Activated naive CD8-positive, alpha-beta T cell treated with anti-CD3 and anti-CD28 coated beads, Interleukin-2, amount 50 U/mL, for 24 hours (primary cell): ENCODE measurements around the gene HELZ.
"Not testable (repeated sequence)": the region's sequence is repeated elsewhere in the genome, so short reads cannot be mapped to it uniquely, and the experiment has no call there.

Experiments
- ATAC-seq: fragments of 150-1000 bp; cut with Tn5 transposase; one replicate; pipeline ENCODE4 v1.10.0; 2021
- DNase-seq: peaks from one replicate; pipeline ENCODE4 v3.0.0; 2021
- H3K27ac Mint-ChIP-seq: one replicate; pipeline ENCODE4 v1.8.0; 2021; ENCODE audit warnings: mild to moderate bottlenecking, mixed read lengths
- H3K27me3 Mint-ChIP-seq: one replicate; pipeline ENCODE4 v1.8.0; 2021; ENCODE audit warnings: mixed read lengths
- H3K36me3 Mint-ChIP-seq: one replicate; pipeline ENCODE4 v1.8.0; 2021; ENCODE audit warnings: low read depth, mixed read lengths
- H3K4me1 Mint-ChIP-seq: one replicate; pipeline ENCODE4 v1.8.0; 2021; ENCODE audit warnings: mixed read lengths
- H3K4me3 Mint-ChIP-seq: one replicate; pipeline ENCODE4 v1.8.0; 2021; ENCODE audit warnings: mild to moderate bottlenecking, moderate library complexity, mixed read lengths
- H3K9me3 Mint-ChIP-seq: one replicate; pipeline ENCODE4 v1.8.0; 2021; ENCODE audit warnings: mixed read lengths

HELZ gene

DNA sequence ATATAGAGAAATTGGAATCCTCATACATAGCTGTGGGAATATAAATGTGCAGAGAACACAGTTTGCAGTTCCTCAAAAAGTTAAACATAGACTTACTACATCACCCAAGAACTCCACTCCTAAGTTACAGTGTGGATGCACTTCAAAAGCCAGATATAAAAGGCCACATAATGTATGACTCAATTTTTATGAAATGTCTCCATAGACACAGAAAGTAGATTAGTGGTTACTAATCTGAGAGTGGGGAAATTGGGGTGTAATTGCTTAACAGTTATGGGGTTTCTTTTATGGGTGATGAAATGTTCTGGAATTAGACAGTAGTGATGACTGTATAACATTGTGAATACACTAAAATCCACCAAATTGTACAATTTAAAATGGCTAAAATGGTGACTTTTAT, 139.8 kb downstream of the HELZ start:
- Mint-ChIP-seq H3K27me3 (no peaks in the 10 kb centered on the region), H3K36me3 (peaks cover 45% of the 10 kb centered on the region), H3K27ac (no peak overlapping the region), H3K4me3 (no peak overlapping the region), H3K4me1 (peaks cover 40% of the 10 kb centered on the region), H3K9me3 (no peaks in the 10 kb centered on the region)
- DNase-seq (no peak), ATAC-seq (peak; percentile 65)

- not testable (repeated sequence) for H3K4me3 Mint-ChIP-seq
Measured at GRCh38 chr17:67104641-67105040, 140.4 kb downstream of the HELZ start.

DNA sequence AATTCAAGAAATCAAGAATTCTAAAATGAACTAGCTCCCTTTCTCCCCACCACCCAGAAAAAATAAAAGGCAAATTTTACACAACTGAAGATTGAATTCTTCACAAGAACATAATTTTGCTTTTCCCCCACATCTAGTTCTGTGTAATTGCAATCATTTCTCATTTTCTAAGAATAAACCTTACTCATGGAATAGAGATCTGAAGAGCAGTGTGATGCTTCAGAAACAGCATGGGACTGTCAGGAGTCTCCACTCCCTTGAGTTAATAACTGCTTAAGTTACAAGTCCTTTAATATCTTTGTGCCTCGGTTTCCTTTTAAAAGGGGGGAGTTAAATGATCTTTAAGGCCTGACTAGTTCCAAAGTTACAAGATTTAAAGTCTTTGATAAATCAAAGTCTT, 147.0 kb downstream of the HELZ start:
- ATAC-seq: no peak
- peaks cover 49% of the 10 kb centered on the region for H3K4me1 Mint-ChIP-seq
- H3K4me3 Mint-ChIP-seq: no peak overlapping the region
- peaks cover 33% of the 10 kb centered on the region for H3K36me3 Mint-ChIP-seq
- DNase-seq: no peak
- no peak overlapping the region for H3K27ac Mint-ChIP-seq
- H3K27me3 Mint-ChIP-seq: no peaks in the 10 kb centered on the region
- H3K9me3 Mint-ChIP-seq: no peaks in the 10 kb centered on the region

More at GRCh38 chr17:67104641-67105040, 140.4 kb downstream of the HELZ start:
- DNase-seq, H3K9me3 Mint-ChIP-seq, H3K27ac Mint-ChIP-seq, ATAC-seq, H3K27me3 Mint-ChIP-seq: not testable (repeated sequence)
- Mint-ChIP-seq H3K4me1 (peaks cover 44% of the 10 kb centered on the region), H3K36me3 (peaks cover 45% of the 10 kb centered on the region)

- ATAC-seq (no peak), DNase-seq (no peak)
- H3K4me1 Mint-ChIP-seq: peaks cover 43% of the 10 kb centered on the region
- H3K27me3 Mint-ChIP-seq: no peaks in the 10 kb centered on the region
- no peaks in the 10 kb centered on the region for H3K9me3 Mint-ChIP-seq
- H3K36me3 Mint-ChIP-seq: peaks cover 32% of the 10 kb centered on the region
- no peak overlapping the region for H3K4me3 Mint-ChIP-seq
- no peak overlapping the region for H3K27ac Mint-ChIP-seq
Measured at GRCh38 chr17:67096609-67097008, 148.4 kb downstream of the HELZ start.

GRCh38 chr17:67095803-67096202, 149.2 kb downstream of the HELZ start:
- H3K36me3 Mint-ChIP-seq: peaks cover 30% of the 10 kb centered on the region
- H3K9me3 Mint-ChIP-seq: no peaks in the 10 kb centered on the region
- no peak overlapping the region for H3K27ac Mint-ChIP-seq
- peaks cover 35% of the 10 kb centered on the region for H3K4me1 Mint-ChIP-seq
- no peak for DNase-seq
- no peaks in the 10 kb centered on the region for H3K27me3 Mint-ChIP-seq
- ATAC-seq: no peak
- H3K4me3 Mint-ChIP-seq: no peak overlapping the region

GRCh38 chr17:67095291-67095690, 149.7 kb downstream of the HELZ start:
- H3K27ac Mint-ChIP-seq, DNase-seq, H3K9me3 Mint-ChIP-seq, H3K27me3 Mint-ChIP-seq, ATAC-seq, H3K4me3 Mint-ChIP-seq: not testable (repeated sequence)
- Mint-ChIP-seq H3K4me1 (peaks cover 34% of the 10 kb centered on the region), H3K36me3 (peaks cover 31% of the 10 kb centered on the region)

- no peak overlapping the region for H3K4me3 Mint-ChIP-seq
- no peak overlapping the region for H3K27ac Mint-ChIP-seq
- H3K27me3 Mint-ChIP-seq: no peaks in the 10 kb centered on the region
- peaks cover 32% of the 10 kb centered on the region for H3K36me3 Mint-ChIP-seq
- no peak for ATAC-seq
- DNase-seq: no peak
- H3K9me3 Mint-ChIP-seq: no peaks in the 10 kb centered on the region
- H3K4me1 Mint-ChIP-seq: peaks cover 30% of the 10 kb centered on the region
Measured at GRCh38 chr17:67093348-67093747, 151.6 kb downstream of the HELZ start.

DNA sequence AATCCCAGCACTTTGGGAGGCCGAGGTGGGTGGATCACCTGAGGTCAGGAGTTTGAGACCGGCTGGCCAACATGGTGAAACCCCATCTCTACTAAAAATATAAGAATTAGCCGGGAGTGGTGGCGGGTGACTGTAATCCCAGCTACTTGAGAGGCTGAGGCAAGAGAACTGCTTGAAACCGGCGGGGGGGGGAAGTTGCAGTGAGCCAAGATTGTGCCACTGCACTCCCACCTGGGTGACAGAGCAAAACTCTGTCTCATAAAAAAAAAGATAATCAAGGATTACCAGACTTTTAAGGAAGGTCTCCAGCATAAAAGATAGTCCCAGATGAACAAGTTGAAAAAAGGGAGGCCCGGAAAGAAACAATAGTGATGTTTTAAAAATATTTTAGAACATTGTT, 152.3 kb downstream of the HELZ start:
- not testable (repeated sequence) for DNase-seq, H3K27ac Mint-ChIP-seq, H3K27me3 Mint-ChIP-seq, ATAC-seq, H3K9me3 Mint-ChIP-seq, H3K4me3 Mint-ChIP-seq
- peaks cover 33% of the 10 kb centered on the region for H3K36me3 Mint-ChIP-seq
- H3K4me1 Mint-ChIP-seq: peaks cover 26% of the 10 kb centered on the region

DNA sequence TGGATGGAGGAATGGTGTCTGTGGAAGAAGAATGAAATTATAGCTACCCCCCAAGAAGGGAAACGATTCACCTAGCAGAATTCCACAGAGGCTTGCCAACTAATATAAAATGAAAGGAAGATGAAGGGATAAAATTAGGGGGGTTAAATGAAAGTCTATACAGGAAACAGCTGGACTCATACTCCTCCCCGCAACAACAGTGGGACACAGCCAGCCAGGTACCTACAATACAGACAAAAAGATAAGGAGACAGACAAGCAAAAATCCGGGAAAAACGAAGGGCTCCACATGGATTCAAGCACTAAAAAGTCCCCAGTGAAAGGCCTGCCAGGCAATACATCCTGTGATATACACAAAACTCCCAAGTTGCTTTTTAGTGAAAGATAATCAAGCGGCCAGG, 152.7 kb downstream of the HELZ start:
- DNase-seq (no peak), ATAC-seq (no peak)
- H3K9me3 Mint-ChIP-seq: no peaks in the 10 kb centered on the region
- peaks cover 36% of the 10 kb centered on the region for H3K36me3 Mint-ChIP-seq
- H3K4me3 Mint-ChIP-seq: no peak overlapping the region
- H3K4me1 Mint-ChIP-seq: peaks cover 26% of the 10 kb centered on the region
- H3K27me3 Mint-ChIP-seq: no peaks in the 10 kb centered on the region
- no peak overlapping the region for H3K27ac Mint-ChIP-seq

DNA sequence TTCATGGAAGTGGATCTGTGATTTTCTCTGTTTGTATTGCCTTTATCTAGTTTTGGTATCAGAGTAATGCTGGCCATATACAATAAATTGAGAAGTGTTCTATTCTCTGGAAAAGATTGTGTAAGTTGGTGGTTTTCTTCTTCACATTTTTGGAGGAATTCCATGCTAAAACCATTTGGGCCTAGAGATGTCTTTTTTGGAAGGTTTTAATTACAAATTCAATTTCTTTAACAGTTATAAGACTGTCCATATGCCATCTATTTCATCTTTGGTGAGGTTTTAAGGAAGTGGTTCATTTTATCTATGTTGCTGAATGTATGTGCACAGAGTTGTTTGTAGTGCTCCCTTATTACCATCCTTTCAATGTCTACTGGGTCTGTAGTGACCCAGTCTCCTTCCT, 154.7 kb downstream of the HELZ start:
- no peak for ATAC-seq
- Mint-ChIP-seq H3K27me3 (no peaks in the 10 kb centered on the region), H3K9me3 (no peaks in the 10 kb centered on the region), H3K36me3 (peaks cover 39% of the 10 kb centered on the region), H3K4me3 (no peak overlapping the region), H3K27ac (no peak overlapping the region), H3K4me1 (peaks cover 14% of the 10 kb centered on the region)
- DNase-seq: no peak

GRCh38 chr17:67088639-67089038, 156.4 kb downstream of the HELZ start:
- peaks cover 30% of the 10 kb centered on the region for H3K36me3 Mint-ChIP-seq

DNA sequence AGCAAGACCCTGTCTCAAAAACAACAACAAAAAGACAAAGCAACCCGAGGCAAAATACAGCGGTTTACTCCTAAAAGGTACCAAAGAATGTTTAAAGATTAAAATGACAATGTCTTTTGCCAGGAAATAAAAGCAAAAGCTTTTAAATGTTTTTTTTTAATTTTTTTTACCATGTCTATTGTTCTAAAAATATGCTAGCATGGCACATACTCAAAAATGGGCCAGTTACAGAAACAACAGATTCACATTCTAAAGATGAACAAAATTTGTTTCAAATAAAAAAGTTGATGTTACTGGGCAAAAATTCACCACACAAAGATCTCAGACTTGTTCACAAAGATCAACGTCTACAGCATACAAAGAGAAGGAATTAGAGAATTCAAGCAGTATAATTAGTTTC, 159.6 kb downstream of the HELZ start:
- ATAC-seq (no peak), DNase-seq (no peak)
- Mint-ChIP-seq H3K36me3 (peaks cover 24% of the 10 kb centered on the region), H3K27ac (no peak overlapping the region), H3K4me3 (no peak overlapping the region), H3K9me3 (no peaks in the 10 kb centered on the region), H3K27me3 (no peaks in the 10 kb centered on the region), H3K4me1 (peaks cover 18% of the 10 kb centered on the region)

More at GRCh38 chr17:67088639-67089038, 156.4 kb downstream of the HELZ start:
- Mint-ChIP-seq H3K9me3 (no peaks in the 10 kb centered on the region), H3K4me3 (no peak overlapping the region), H3K27ac (no peak overlapping the region), H3K27me3 (no peaks in the 10 kb centered on the region), H3K4me1 (peaks cover 8% of the 10 kb centered on the region)
- ATAC-seq (no peak), DNase-seq (no peak)

DNA sequence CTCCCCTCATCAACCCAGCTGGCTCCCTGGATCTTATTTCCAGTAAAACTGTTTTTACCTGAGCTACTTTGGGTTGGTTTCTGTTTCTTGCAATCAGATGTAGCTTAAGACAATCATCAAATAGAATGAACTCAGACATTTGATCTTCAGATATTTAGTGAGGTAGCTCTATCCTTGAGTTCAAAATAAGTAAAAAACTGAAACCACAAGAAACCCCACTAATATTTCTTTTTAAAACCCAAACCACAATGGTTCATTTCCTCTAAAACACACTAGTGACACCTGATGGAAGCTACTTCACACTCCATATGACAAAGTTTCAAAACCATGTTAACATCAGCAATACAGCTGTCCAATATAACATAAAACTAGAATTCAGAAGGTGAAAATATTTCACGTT, 162.9 kb downstream of the HELZ start:
- Mint-ChIP-seq H3K27ac (peak overlapping the region; percentile 60), H3K27me3 (no peaks in the 10 kb centered on the region), H3K9me3 (no peaks in the 10 kb centered on the region), H3K36me3 (peaks cover 21% of the 10 kb centered on the region), H3K4me3 (no peak overlapping the region), H3K4me1 (peaks cover 18% of the 10 kb centered on the region)
- ATAC-seq: no peak
- no peak for DNase-seq

GRCh38 chr17:67080804-67081203, 164.2 kb downstream of the HELZ start:
- no peak overlapping the region for H3K4me3 Mint-ChIP-seq
- H3K9me3 Mint-ChIP-seq: no peaks in the 10 kb centered on the region
- no peak overlapping the region for H3K27ac Mint-ChIP-seq
- peaks cover 18% of the 10 kb centered on the region for H3K4me1 Mint-ChIP-seq
- peaks cover 21% of the 10 kb centered on the region for H3K36me3 Mint-ChIP-seq
- no peaks in the 10 kb centered on the region for H3K27me3 Mint-ChIP-seq
- DNase-seq: no peak
- ATAC-seq: no peak

GRCh38 chr17:67079491-67079890, 165.5 kb downstream of the HELZ start:
- ATAC-seq (no peak), DNase-seq (no peak)
- Mint-ChIP-seq H3K4me1 (peaks cover 18% of the 10 kb centered on the region), H3K4me3 (no peak overlapping the region), H3K27me3 (no peaks in the 10 kb centered on the region), H3K9me3 (no peaks in the 10 kb centered on the region), H3K27ac (no peak overlapping the region), H3K36me3 (peaks cover 21% of the 10 kb centered on the region)

GRCh38 chr17:67078292-67078691, 166.7 kb downstream of the HELZ start:
- Mint-ChIP-seq H3K27ac (no peak overlapping the region), H3K4me3 (no peak overlapping the region), H3K27me3 (no peaks in the 10 kb centered on the region), H3K9me3 (no peaks in the 10 kb centered on the region), H3K4me1 (peaks cover 13% of the 10 kb centered on the region), H3K36me3 (peaks cover 24% of the 10 kb centered on the region)
- ATAC-seq (no peak), DNase-seq (no peak)
